ENCODE results near the gene NFE2L1. TPM values are rescaled to one million over a fixed set of nuclear protein-coding genes. Genes with fewer than 3 reads are reported as not detected.
"Not testable (repeated sequence)": the region's sequence is repeated elsewhere in the genome, so short reads cannot be mapped to it uniquely, and the experiment has no call there.

The NFE2L1 gene
- total RNA-seq, 4 donors from 2014 or later = 123 to 168 (median 131) TPM

- Histone ChIP-seq H3K27ac (no peak overlapping the region), H3K4me1 (peaks cover 7 to 12% of the 10 kb centered on the region in 2 donors), H3K27me3 (no peaks in the 10 kb centered on the region), H3K4me3 (replicated peaks in 1 of 3) (no peak overlapping the region), H3K9me3 (no peaks in the 10 kb centered on the region), H3K36me3 (no peaks in the 10 kb centered on the region)
- WGBS, 2 donors = 72 to 74% methylated on average over 8 of the region's 8 CpGs
- TF ChIP-seq POLR2A (IDR thresholded peaks at IDR 0.05) (no peak), CTCF (IDR thresholded peaks at IDR 0.05) (no peak)
- no peak for DNase-seq
- intact Hi-C loops (cut with DNase I) = loop anchor here (5.0 kb wide), 2 partner anchors 37 to 167 kb away; no protein-coding TSS in a partner anchor
Measured at GRCh38 chr17:48014595-48015111, 33.5 kb upstream of the NFE2L1 start.

GRCh38 chr17:48016112-48016511, 32.0 kb upstream of the NFE2L1 start:
- Histone ChIP-seq H3K27me3 (no peaks in the 10 kb centered on the region), H3K9me3 (no peaks in the 10 kb centered on the region), H3K4me3 (replicated peaks in 1 of 3) (no peak overlapping the region), H3K4me1 (peaks cover 7 to 12% of the 10 kb centered on the region in 2 donors), H3K27ac (no peak overlapping the region), H3K36me3 (no peaks in the 10 kb centered on the region)
- intact Hi-C loops (cut with DNase I) = loop anchor here (5.0 kb wide), 2 partner anchors 39 to 169 kb away; no protein-coding TSS in a partner anchor
- DNase-seq = no peak
- no peak for TF ChIP-seq CTCF (IDR thresholded peaks at IDR 0.05)
- 79 to 93% methylated on average over 2 of the region's 2 CpGs for WGBS, 2 donors

GRCh38 chr17:48017817-48018158, 30.4 kb upstream of the NFE2L1 start:
- H3K36me3 ChIP-seq = not testable (repeated sequence)
- intact Hi-C loops (cut with DNase I) = loop anchor here (5.0 kb wide), 2 partner anchors 40 to 170 kb away; no protein-coding TSS in a partner anchor

GRCh38 chr17:48021934-48022333, 26.2 kb upstream of the NFE2L1 start:
- DNase-seq = no peak
- WGBS, 2 donors = 76 to 86% methylated on average over 5 of the region's 5 CpGs
- intact Hi-C loops (cut with DNase I) = no loop called here

More at GRCh38 chr17:48017817-48018158, 30.4 kb upstream of the NFE2L1 start:
- H3K4me3 ChIP-seq (replicated peaks in 1 of 3); H3K9me3 ChIP-seq; H3K27me3 ChIP-seq; H3K27ac ChIP-seq; DNase-seq; H3K4me1 ChIP-seq: not testable (repeated sequence)
- WGBS, 2 donors = 90% methylated on average over 4 of the region's 4 CpGs

GRCh38 chr17:48022901-48023300, 25.3 kb upstream of the NFE2L1 start:
- Histone ChIP-seq H3K4me3 (replicated peaks in 1 of 3) (no peak overlapping the region), H3K9me3 (no peaks in the 10 kb centered on the region), H3K27me3 (no peaks in the 10 kb centered on the region), H3K36me3 (no peaks in the 10 kb centered on the region), H3K4me1 (peaks cover 27 to 33% of the 10 kb centered on the region in 2 donors), H3K27ac (peak overlapping the region in 1 of 3 donors; percentile 86)
- 77 to 81% methylated on average over 6 of the region's 6 CpGs for WGBS, 2 donors
- no peak for DNase-seq
- intact Hi-C loops (cut with DNase I) = no loop called here
- TF ChIP-seq POLR2A (IDR thresholded peaks at IDR 0.05) = no peak
- no peak for TF ChIP-seq CTCF (IDR thresholded peaks at IDR 0.05)

More at GRCh38 chr17:48021934-48022333, 26.2 kb upstream of the NFE2L1 start:
- H3K36me3 ChIP-seq = no peaks in the 10 kb centered on the region
- H3K4me1 ChIP-seq = peaks cover 26 to 32% of the 10 kb centered on the region in 2 donors
- no peaks in the 10 kb centered on the region for H3K27me3 ChIP-seq
- H3K4me3 ChIP-seq (replicated peaks in 1 of 3) = no peak overlapping the region
- H3K27ac ChIP-seq = no peak overlapping the region
- TF ChIP-seq POLR2A (IDR thresholded peaks at IDR 0.05) = no peak
- no peak for TF ChIP-seq CTCF (IDR thresholded peaks at IDR 0.05)
- no peaks in the 10 kb centered on the region for H3K9me3 ChIP-seq

All from thyroid gland (tissue), 4 donors.